ENCODE data around the gene RHBDD1.

The RHBDD1 gene

GRCh38 chr2:226860087-226860486, 24.2 kb downstream of the RHBDD1 start:
- no peak for DNase-seq (ENCODE audit: extremely low read depth, low read depth)
- TF ChIP-seq CTCF (IDR thresholded peaks at IDR 0.05; ENCODE audit: low read depth, low read length, missing control alignments) = no peak
- H3K4me3 ChIP-seq (replicated peaks; ENCODE audit: low read depth, low read length) = no peak overlapping the region

DNA sequence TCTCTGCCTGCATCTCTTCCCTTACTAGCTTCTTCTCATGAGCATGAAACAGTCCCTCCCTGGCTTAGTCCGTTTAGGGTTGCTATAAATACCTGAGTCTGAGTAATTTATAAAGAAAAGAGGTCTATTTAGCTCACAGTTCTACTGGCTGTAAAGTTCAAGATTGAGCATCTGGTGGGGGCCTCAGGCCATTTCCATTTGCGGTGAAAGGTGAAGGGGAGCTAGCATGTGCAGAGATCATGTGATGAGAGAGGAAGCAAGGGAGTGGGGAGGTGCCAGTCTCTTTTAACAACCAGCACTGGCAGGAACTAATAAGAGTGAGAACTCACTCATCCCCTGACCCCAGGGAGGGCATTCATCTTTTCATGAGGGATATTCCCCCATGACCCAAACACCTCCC, 26.8 kb downstream of the RHBDD1 start:
- H3K4me3 ChIP-seq (replicated peaks; ENCODE audit: low read depth, low read length) = no peak overlapping the region
- DNase-seq (ENCODE audit: extremely low read depth, low read depth) = no peak
- no peak for TF ChIP-seq CTCF (IDR thresholded peaks at IDR 0.05; ENCODE audit: low read depth, low read length, missing control alignments)

GRCh38 chr2:226865273-226865672, 29.4 kb downstream of the RHBDD1 start:
- TF ChIP-seq CTCF (IDR thresholded peaks at IDR 0.05; ENCODE audit: low read depth, low read length, missing control alignments) = no peak
- no peak overlapping the region for H3K4me3 ChIP-seq (replicated peaks; ENCODE audit: low read depth, low read length)
- DNase-seq (ENCODE audit: extremely low read depth, low read depth) = no peak

DNA sequence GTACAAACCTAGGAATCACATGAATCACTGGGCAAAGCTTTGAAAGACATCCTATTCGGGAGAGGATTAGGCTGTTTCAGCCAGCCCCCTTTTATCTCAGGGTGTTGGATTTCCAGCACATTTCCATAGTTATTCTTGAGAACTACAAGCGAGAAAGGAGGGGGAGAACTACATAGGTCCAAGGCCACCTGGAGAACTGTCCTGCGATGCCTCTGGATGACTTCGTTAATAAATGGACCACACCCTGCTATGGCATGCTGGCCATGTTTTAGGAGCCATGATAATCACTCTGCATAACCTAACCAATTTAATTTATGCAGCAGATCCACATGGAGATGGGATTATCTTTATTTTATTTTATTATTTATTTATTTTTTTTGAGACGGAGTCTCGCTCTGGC, 29.9 kb downstream of the RHBDD1 start:
- no peak overlapping the region for H3K4me3 ChIP-seq (replicated peaks; ENCODE audit: low read depth, low read length)
- no peak for DNase-seq (ENCODE audit: extremely low read depth, low read depth)
- TF ChIP-seq CTCF (IDR thresholded peaks at IDR 0.05; ENCODE audit: low read depth, low read length, missing control alignments) = no peak

- H3K4me3 ChIP-seq (replicated peaks; ENCODE audit: low read depth, low read length) = no peak overlapping the region
Measured at GRCh38 chr2:226868331-226869162, 32.7 kb downstream of the RHBDD1 start.

GRCh38 chr2:226869371-226869770, 33.5 kb downstream of the RHBDD1 start:
- DNase-seq (ENCODE audit: extremely low read depth, low read depth) = no peak
- TF ChIP-seq CTCF (IDR thresholded peaks at IDR 0.05; ENCODE audit: low read depth, low read length, missing control alignments) = no peak
- no peak overlapping the region for H3K4me3 ChIP-seq (replicated peaks; ENCODE audit: low read depth, low read length)

More at GRCh38 chr2:226868331-226869162, 32.7 kb downstream of the RHBDD1 start:
- no peak for TF ChIP-seq CTCF (IDR thresholded peaks at IDR 0.05; ENCODE audit: low read depth, low read length, missing control alignments)
- DNase-seq (ENCODE audit: extremely low read depth, low read depth) = no peak

Data from HFF-Myc (cell line).